PFSK-1 (cell line): Measurements from ENCODE around the gene IFI30.

Source experiments
- FOXP2 ChIP-seq: optimal IDR thresholded peaks from 2 replicates; pipeline ENCODE3; 2011; ENCODE audit warnings: borderline replicate concordance, control low read depth, inconsistent platforms; ENCODE audit not compliant: insufficient read depth; ENCODE audit errors: extremely low read length, extremely low read depth
- POLR2AphosphoS5 ChIP-seq: IDR thresholded peaks from 2 replicates; pipeline ENCODE4 v1.6.1; 2012; ENCODE audit warnings: low read depth, mild to moderate bottlenecking, control low read depth, low read length, moderate library complexity
- REST ChIP-seq, 2 experiments: IDR thresholded peaks; 2 replicates each; pipeline versions ENCODE4 v1.6.1 to v1.8.0; 2011 to 2012; ENCODE audit warnings: low read depth in 2 of 2, low read length in 2 of 2, control low read depth in 1 of 2, inconsistent platforms in 1 of 2, mild to moderate bottlenecking in 1 of 2, moderate library complexity in 1 of 2; ENCODE audit not compliant: insufficient read depth in 1 of 2
- SIN3A ChIP-seq: IDR thresholded peaks from 2 replicates; pipeline ENCODE4 v1.6.1; 2012; ENCODE audit warnings: mild to moderate bottlenecking, low read length, moderate library complexity, borderline replicate concordance; ENCODE audit not compliant: insufficient read depth
- TAF1 ChIP-seq: IDR thresholded peaks from 2 replicates; pipeline ENCODE4 v1.6.1; 2012; ENCODE audit warnings: low read length, control low read depth, borderline replicate concordance; ENCODE audit not compliant: insufficient read depth

Gene IFI30

GRCh38 chr19:18179957-18180356 is 6.3 kb downstream of the IFI30 start:
- no peak for TF ChIP-seq TAF1
- no peak for TF ChIP-seq FOXP2
- TF ChIP-seq SIN3A: no peak
- TF ChIP-seq POLR2AphosphoS5: no peak
- TF ChIP-seq REST (IDR thresholded peaks at IDR 0.05; ENCODE audit: insufficient read depth in 1 of 2, low read depth in 2 of 2, low read length in 2 of 2): no peak

- TF ChIP-seq POLR2AphosphoS5: no peak
- no peak for TF ChIP-seq SIN3A
- no peak for TF ChIP-seq FOXP2
- no peak for TF ChIP-seq TAF1
- TF ChIP-seq REST (IDR thresholded peaks at IDR 0.05; ENCODE audit: insufficient read depth in 1 of 2, low read depth in 2 of 2, low read length in 2 of 2): no peak
Observed at GRCh38 chr19:18183529-18183928, 9.9 kb downstream of the IFI30 start.

- TF ChIP-seq SIN3A (no peak), POLR2AphosphoS5 (no peak), FOXP2 (no peak), TAF1 (no peak), REST (IDR thresholded peaks at IDR 0.05; ENCODE audit: insufficient read depth in 1 of 2, low read depth in 2 of 2, low read length in 2 of 2) (no peak)
Observed at GRCh38 chr19:18185538-18185937, 11.9 kb downstream of the IFI30 start.

- TF ChIP-seq TAF1 (no peak), REST (IDR thresholded peaks at IDR 0.05; ENCODE audit: insufficient read depth in 1 of 2, low read depth in 2 of 2, low read length in 2 of 2) (no peak), POLR2AphosphoS5 (no peak), SIN3A (no peak), FOXP2 (no peak)
Observed at GRCh38 chr19:18190278-18190677, 16.7 kb downstream of the IFI30 start.

- TF ChIP-seq TAF1: no peak
- TF ChIP-seq REST (IDR thresholded peaks at IDR 0.05; ENCODE audit: insufficient read depth in 1 of 2, low read depth in 2 of 2, low read length in 2 of 2): no peak
- TF ChIP-seq POLR2AphosphoS5: no peak
- no peak for TF ChIP-seq FOXP2
Observed at GRCh38 chr19:18191640-18192062, 18.0 kb downstream of the IFI30 start.
